Colonic mucosa (tissue), 4 donors: ENCODE measurements around the gene IFFO2. TPM values are rescaled to one million over a fixed set of nuclear protein-coding genes. Genes with fewer than 3 reads are reported as not detected.

Experiments
- DNase-seq: peaks from one replicate; pipeline ENCODE4 v3.0.0-alpha.2; 2020
- H3K27ac ChIP-seq: fragments of 200-600 bp; one replicate; pipeline ENCODE4 v1.8.0; 2021
- H3K27me3 ChIP-seq: fragments of 200-600 bp; one replicate; pipeline ENCODE4 v1.8.0; 2021
- H3K36me3 ChIP-seq: fragments of 200-600 bp; one replicate; pipeline ENCODE4 v1.8.0; 2021
- H3K4me1 ChIP-seq: fragments of 200-600 bp; one replicate; pipeline ENCODE4 v1.8.0; 2021; ENCODE audit warnings: mild to moderate bottlenecking
- H3K4me3 ChIP-seq: fragments of 200-600 bp; one replicate; pipeline ENCODE4 v1.8.0; 2021
- H3K9ac ChIP-seq, 2 donors: one replicate each; pipeline ENCODE4 v1.7.0; 2013; ENCODE audit warnings: control low read depth in 2 of 2, low read depth in 2 of 2, low read length in 2 of 2
- H3K9me3 ChIP-seq: fragments of 200-600 bp; one replicate; pipeline ENCODE4 v1.8.0; 2021
- CTCF ChIP-seq: fragments of 200-600 bp; IDR thresholded peaks from one replicate; pipeline ENCODE4 v1.8.0; 2022; ENCODE audit warnings: antibody characterized with exemption, mild to moderate bottlenecking
- intact Hi-C: fragments of 100-400 bp; cut with DNase I; formaldehyde crosslinking; loops from one replicate; pipeline ENCODE4 v1.14.1; 2022
- total RNA-seq, 2 donors: library from RNA; stranded (reverse); fragmentation: NEBNext Ultra II Directional in 1 of 2; extraction: Animal tissue kit (Norgen Biotek cat#: 25700) in 1 of 2; gene quantifications; one replicate each; pipeline ENCODE4 v1.2.1, GENCODE V29; 2021
- donor health status: healthy.
- donor health status: DM: no; HTN: no; CAD: no.
- donor health status: DM: no; HTN: no; CAD: no.

Gene IFFO2
- total RNA-seq, 2 donors from 2014 or later = 5.6 to 14.0 TPM

- no peak for TF ChIP-seq CTCF
- no peaks in the 10 kb centered on the region for H3K9me3 ChIP-seq
- peak overlapping the region in 1 of 2 donors; percentile 2 for H3K9ac ChIP-seq
- H3K27me3 ChIP-seq = no peaks in the 10 kb centered on the region
- no peak overlapping the region for H3K4me3 ChIP-seq
- DNase-seq = no peak
- H3K27ac ChIP-seq = no peak overlapping the region
- H3K4me1 ChIP-seq = peaks cover 11% of the 10 kb centered on the region
- no peaks in the 10 kb centered on the region for H3K36me3 ChIP-seq
- intact Hi-C loops = no loop called here
Measured at GRCh38 chr1:18942340-18942739, 14.1 kb downstream of the IFFO2 start.

- Histone ChIP-seq H3K9me3 (no peaks in the 10 kb centered on the region), H3K9ac (no peak overlapping the region), H3K36me3 (no peaks in the 10 kb centered on the region), H3K4me3 (no peak overlapping the region), H3K27ac (no peak overlapping the region), H3K4me1 (peaks cover 11% of the 10 kb centered on the region), H3K27me3 (no peaks in the 10 kb centered on the region)
- no peak for DNase-seq
- intact Hi-C loops = no loop called here
- no peak for TF ChIP-seq CTCF
Measured at GRCh38 chr1:18941221-18942141, 15.0 kb downstream of the IFFO2 start.

- Histone ChIP-seq H3K9me3 (no peaks in the 10 kb centered on the region), H3K4me1 (peaks cover 9% of the 10 kb centered on the region), H3K27me3 (no peaks in the 10 kb centered on the region), H3K9ac (no peak overlapping the region), H3K4me3 (no peak overlapping the region), H3K27ac (no peak overlapping the region), H3K36me3 (no peaks in the 10 kb centered on the region)
- no peak for TF ChIP-seq CTCF
- intact Hi-C loops = no loop called here
- no peak for DNase-seq
Measured at GRCh38 chr1:18940303-18941020, 16.0 kb downstream of the IFFO2 start.

- Histone ChIP-seq H3K27me3 (no peaks in the 10 kb centered on the region), H3K4me1 (peaks cover under 1% of the 10 kb centered on the region), H3K27ac (no peak overlapping the region), H3K4me3 (no peak overlapping the region), H3K9me3 (no peaks in the 10 kb centered on the region), H3K36me3 (no peaks in the 10 kb centered on the region), H3K9ac (no peak overlapping the region)
- no peak for DNase-seq
- no peak for TF ChIP-seq CTCF
- intact Hi-C loops = no loop called here
Measured at GRCh38 chr1:18939398-18940302, 16.8 kb downstream of the IFFO2 start.

GRCh38 chr1:18938707-18939070 is 17.8 kb downstream of the IFFO2 start:
- no peak for TF ChIP-seq CTCF
- DNase-seq = no peak
- intact Hi-C loops = no loop called here
- Histone ChIP-seq H3K9ac (no peak overlapping the region), H3K36me3 (no peaks in the 10 kb centered on the region), H3K27me3 (no peaks in the 10 kb centered on the region), H3K27ac (no peak overlapping the region), H3K4me3 (no peak overlapping the region), H3K9me3 (no peaks in the 10 kb centered on the region), H3K4me1 (no peaks in the 10 kb centered on the region)
